Activated gamma-delta T cell treated with Interleukin-2 at 50 U/mL for 16 hours (primary cell): Measurements from ENCODE around the gene ADGB.
"Not testable (repeated sequence)": the region's sequence is repeated elsewhere in the genome, so short reads cannot be mapped to it uniquely, and the experiment has no call there.

Experiments
- DNase-seq: peaks from one replicate; pipeline ENCODE4 v3.0.0-alpha.2; 2020

The ADGB gene

GRCh38 chr6:146827216-146827928 lies 228.6 kb downstream of the ADGB start:
- no peak for DNase-seq

DNA sequence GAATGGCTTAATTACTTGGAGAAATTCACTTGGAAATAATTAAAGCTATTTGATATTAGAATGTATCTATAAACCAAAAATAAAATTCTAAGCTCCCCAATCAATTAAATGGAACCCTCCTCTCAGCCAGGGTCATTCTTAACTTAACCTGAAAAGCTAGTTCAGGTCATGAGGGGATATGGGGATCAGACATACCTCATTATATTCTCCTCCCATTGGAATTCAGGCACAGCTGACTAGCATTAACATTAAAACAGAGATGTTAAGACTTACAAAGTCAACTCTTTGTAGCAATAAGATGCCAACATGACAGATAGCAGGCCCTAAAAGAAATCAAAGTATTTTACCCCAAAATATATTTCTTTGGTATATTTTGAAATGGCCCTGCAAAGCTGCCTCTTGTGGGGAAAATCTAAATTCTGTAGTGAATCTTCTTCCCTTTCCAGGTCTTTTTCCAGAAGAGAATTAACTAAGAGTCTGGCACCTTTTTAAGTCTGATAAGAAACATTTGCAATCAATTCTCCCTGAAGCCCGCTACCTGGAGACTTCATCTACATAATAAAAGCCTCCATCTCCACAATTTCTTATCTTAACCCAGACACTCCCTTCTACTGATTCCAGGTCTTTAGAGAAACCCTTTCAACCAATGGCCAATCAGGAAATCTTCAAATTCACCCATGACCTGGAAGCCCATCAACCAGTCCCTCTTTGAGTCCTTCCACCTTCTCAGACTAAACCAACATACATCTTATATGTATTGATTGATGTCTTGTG lies 231.2 kb downstream of the ADGB start:
- no peak for DNase-seq

GRCh38 chr6:146833157-146833556 lies 234.4 kb downstream of the ADGB start:
- no peak for DNase-seq

DNA sequence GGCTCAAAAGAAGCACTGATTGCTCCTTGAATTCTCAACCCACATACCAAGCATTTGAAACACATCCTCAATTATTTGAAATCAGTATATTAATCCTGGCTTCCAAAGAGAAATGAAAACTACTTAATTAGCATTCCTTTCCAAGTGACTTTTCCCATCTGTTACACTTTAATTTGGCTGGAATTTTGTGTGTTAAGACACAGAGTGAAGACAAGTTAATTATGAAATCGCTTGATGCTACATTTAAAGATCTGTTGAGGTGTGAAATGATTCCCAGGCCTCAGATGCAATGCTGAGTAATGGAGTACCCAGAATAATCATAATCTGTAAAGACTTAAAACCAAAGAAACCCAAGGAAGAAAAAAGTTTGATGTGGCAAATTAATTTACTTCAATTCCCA lies 241.4 kb downstream of the ADGB start:
- no peak for DNase-seq

GRCh38 chr6:146840641-146841040 lies 241.9 kb downstream of the ADGB start:
- no peak for DNase-seq

GRCh38 chr6:146847426-146847825 lies 248.7 kb downstream of the ADGB start:
- no peak for DNase-seq

DNA sequence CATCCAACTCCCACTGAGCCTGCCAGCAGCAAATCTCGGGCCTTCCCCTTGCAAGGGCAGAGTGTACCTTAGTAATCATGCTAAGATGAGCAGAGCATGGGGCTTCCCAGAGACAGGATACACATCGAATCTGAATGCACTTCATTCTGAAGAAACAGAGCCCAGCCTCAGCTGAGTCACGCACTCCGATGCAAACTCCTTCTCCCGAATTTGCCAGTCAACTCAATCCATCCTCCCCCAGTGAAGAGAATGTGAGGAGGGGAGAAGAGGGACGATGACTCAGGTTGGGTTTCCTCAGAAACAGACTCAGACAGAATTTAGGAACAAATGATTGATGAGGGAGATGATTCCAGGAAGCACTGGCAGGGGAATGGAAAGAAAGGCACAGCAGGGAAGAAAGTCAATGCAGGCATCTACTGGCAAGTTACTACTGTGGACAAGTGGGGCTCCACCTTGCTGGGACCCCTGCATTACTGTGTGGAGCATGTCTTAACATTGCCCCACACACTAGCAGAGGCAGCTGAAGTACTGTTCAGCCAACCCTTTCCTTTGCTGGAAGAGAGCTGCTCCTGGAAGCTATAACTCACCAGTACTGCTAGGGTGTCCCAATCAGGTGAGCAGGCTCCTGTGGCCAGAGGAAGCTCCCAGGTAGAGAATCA lies 251.6 kb downstream of the ADGB start:
- no peak for DNase-seq

DNA sequence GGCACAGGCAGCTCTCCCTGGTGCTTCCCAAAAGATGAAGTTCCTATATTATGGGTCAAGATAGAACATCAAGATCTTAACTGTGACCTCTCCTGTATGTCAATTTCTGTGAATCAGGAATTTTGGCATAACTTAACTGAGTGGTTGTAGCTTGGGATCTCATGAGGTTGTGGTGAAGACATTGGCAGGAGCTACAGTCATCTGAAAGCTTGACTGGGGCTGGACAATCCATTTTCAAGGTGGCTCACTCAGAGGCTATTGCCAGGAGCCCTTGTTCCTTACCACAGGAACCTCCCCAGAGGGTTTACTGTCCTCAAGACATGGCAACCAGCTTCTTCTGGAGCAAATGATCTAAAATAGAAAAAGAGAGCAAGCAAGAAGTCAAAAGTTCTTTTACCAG lies 252.2 kb downstream of the ADGB start:
- no peak for DNase-seq

- no peak for DNase-seq
Measured at GRCh38 chr6:146851837-146852236, 253.1 kb downstream of the ADGB start.

DNA sequence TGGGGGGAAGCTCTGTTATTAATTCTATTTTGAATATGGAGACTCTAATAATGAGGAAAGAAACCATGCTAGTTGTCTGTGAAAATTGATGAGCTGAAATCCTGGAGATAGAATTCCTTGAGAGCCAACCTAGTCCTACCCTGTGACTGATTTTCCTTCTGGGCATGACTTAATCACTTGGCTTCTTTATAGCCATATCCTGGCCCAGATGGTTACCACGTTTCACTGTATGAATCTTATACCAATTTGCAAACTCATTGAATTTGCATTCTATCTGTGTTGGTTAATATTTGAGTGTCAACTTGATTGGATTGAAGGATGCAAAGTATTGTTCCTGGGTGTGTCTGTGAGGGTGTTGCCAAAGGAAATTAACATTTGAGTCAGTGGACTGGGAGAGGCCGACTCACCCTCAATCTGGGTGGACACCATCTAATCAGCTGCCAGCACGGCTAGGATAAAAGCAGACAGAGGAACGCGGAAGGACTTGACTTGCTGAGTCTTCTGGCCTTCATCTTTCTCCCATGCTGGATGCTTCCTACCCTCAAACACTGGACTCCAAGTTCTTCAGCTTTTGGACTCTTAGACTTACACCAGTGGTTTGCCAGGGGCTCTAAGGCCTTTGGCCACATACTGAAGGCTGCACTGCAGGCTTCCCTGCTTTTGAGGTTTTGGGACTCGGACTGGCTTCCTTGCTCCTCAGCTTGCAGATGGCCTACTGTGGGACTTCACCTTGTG lies 255.9 kb downstream of the ADGB start:
- DNase-seq, result not testable (repeated sequence)

GRCh38 chr6:146855889-146856288 lies 257.1 kb downstream of the ADGB start:
- DNase-seq, result no peak

- DNase-seq, result no peak
Measured at GRCh38 chr6:146856296-146856695, 257.5 kb downstream of the ADGB start.

- DNase-seq, result peak; percentile 69
Measured at GRCh38 chr6:146857180-146857979, 258.6 kb downstream of the ADGB start.

- DNase-seq, result no peak
Measured at GRCh38 chr6:146857980-146858347, 259.2 kb downstream of the ADGB start.

DNA sequence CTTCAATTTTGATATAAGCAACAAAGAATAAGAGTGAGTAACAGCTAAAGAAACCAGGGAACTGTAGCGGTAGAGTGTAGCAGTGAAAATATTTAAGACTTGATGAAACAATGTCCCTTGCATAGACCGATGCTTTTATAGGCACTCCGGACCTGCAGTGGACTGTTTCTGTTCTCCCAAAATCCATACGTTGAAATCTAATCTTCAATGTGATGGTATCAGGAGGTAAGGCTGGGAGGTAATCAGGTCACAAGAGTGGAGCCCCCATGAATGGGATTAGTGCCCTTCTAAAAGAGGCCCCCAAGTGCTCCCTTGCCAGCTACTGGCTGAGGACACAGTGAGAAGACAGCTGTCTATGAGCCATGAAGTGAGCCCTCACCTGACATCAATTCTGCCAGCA lies 260.4 kb downstream of the ADGB start:
- no peak for DNase-seq

- DNase-seq, result no peak
Measured at GRCh38 chr6:146859795-146860495, 261.2 kb downstream of the ADGB start.

GRCh38 chr6:146860583-146860982 lies 261.8 kb downstream of the ADGB start:
- no peak for DNase-seq

DNA sequence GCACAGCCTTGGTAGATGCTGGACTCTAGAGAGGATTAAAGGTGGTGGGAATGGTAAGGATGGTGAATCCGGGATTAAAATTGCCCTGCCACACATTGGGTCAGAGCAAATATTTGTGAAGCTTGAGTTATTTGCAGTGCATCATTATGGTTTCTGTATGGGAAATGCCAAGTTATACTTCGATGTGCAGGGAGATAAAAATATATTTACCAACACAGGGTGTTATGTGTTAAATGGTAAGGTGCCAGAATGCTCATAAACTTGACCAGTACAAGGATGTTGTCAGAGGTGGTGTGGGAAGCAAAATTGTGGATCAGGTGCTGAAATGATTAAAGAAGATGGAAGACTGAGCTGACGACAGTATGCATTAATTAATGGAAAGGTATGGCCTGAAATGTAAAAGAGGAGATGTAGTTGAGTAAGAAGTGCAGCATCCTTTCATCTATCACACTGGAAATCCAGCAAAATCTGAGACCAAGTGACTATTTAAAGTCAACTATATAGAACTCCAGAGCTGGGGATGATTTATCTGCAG lies 262.3 kb downstream of the ADGB start:
- no peak for DNase-seq

GRCh38 chr6:146861716-146862115 lies 262.9 kb downstream of the ADGB start:
- no peak for DNase-seq

DNA sequence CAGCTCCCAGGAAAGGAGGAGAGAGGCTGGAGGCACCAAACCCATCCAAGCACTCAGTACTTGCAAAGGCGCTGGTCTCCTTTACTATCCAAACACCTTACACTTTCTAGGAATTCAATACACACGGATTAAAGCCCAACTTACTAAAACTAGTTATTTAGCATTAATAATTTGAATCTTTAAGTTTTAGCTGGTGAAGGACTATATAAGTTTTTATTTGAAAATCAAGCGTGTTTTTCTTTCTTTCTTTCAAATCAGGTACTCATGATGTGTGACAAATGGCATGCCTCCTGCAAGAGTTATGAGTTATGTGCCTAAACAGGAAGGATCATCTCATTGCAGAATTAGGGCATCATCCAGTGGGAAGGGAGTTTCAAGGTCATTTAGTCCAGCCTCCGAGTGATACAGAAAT lies 263.7 kb downstream of the ADGB start:
- DNase-seq, result no peak

DNA sequence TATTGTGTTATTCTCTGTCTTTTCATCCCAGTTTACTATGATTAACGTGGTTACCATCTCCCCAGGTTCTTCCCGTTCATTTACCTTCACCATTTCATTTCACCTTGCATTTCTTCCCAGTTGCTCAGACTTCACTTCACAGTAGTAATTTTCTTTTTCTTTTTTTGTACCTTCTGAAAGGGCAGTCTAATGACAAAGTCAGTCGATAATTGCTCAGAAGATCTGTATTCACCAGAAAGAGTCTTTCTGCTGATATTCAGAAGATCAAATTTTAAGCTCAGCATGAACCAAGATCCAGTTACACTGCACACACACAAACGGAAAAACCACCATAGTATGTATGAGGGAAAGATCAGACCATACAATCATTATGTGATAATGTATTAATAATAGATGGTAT lies 265.5 kb downstream of the ADGB start:
- DNase-seq, result no peak

DNA sequence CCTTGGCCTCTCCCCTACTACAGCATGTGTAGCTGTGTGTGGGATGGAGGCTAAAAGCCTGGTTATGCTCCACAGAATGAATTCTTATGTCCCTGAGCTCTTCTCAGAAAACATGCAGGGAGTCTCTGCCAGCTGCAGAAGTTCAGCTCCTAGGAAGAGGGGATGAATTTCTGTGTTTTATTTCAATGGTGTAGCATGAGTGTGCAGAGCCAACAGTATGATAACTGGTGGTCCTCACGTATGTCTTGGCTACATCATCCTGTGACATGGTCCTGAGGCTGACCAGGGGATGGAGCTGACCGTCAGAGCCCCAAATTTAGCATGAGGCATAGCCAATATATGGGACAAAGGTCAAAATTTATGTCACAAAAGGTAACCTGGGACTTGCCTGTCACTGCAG lies 266.1 kb downstream of the ADGB start:
- no peak for DNase-seq
